IMR-90 (cell line): ENCODE data around the gene RBM41. TPM values are rescaled to one million over a fixed set of nuclear protein-coding genes. Genes with fewer than 3 reads are reported as not detected.

Experiments
- ATAC-seq: fragments of 200-7000 bp; cut with Tn5 transposase; 2 replicates; pipeline ENCODE4 v1.9.1; 2020; ENCODE audit warnings: low read depth, mild to moderate bottlenecking, moderate library complexity
- BruUV-seq: library from RNA; stranded (reverse); fragments of 400-500 nt; replicated peaks from 2 replicates; lab custom pipeline; 2021; lab: Mats Ljungman, UMichigan
- CTCF ChIA-PET: fragments of 300-600 bp; formaldehyde crosslinking; extraction: SDS; loops from one replicate; lab custom pipeline; 2021; ENCODE audit warnings: antibody characterized with exemption; lab: Yijun Ruan, JAX
- POLR2A ChIA-PET: fragments of 300-600 bp; sonication (Branson Sonifier 250); formaldehyde crosslinking; loops from one replicate; lab custom pipeline; 2022; ENCODE audit warnings: antibody characterized with exemption; ENCODE audit not compliant: unreplicated experiment; lab: Charles Lee
- DNase-seq: peaks from one replicate; pipeline ENCODE4 v3.0.0; 2013
- H2AFZ ChIP-seq: replicated peaks from 2 replicates; pipeline ENCODE3; 2013; ENCODE audit warnings: low read length, mild to moderate bottlenecking; ENCODE audit not compliant: poor library complexity
- H2AK5ac ChIP-seq: 2 replicates; pipeline ENCODE4 v1.6.1; 2013; ENCODE audit warnings: low read depth, low read length, inconsistent platforms
- H2AK9ac ChIP-seq: replicated peaks from 2 replicates; pipeline ENCODE3; 2013; ENCODE audit warnings: mild to moderate bottlenecking, low read depth, low read length, moderate library complexity; ENCODE audit not compliant: poor library complexity
- H2BK120ac ChIP-seq: 2 replicates; pipeline ENCODE4 v1.6.1; 2013; ENCODE audit warnings: low read depth, low read length, inconsistent platforms
- H2BK15ac ChIP-seq: 3 replicates; pipeline ENCODE4 v1.6.1; 2013; ENCODE audit warnings: low read depth, low read length, inconsistent platforms
- H2BK20ac ChIP-seq: 2 replicates; pipeline ENCODE4 v1.6.1; 2013; ENCODE audit warnings: low read depth, mild to moderate bottlenecking, inconsistent platforms, low read length, moderate library complexity
- H2BK5ac ChIP-seq: 2 replicates; pipeline ENCODE4 v1.6.1; 2013; ENCODE audit warnings: mild to moderate bottlenecking, low read depth, low read length, inconsistent platforms; ENCODE audit not compliant: poor library complexity, severe bottlenecking
- H3K14ac ChIP-seq: replicated peaks from 2 replicates; pipeline ENCODE4 v1.6.1; 2013; ENCODE audit warnings: low read depth, low read length, inconsistent platforms
- H3K18ac ChIP-seq: 2 replicates; pipeline ENCODE4 v1.6.1; 2013; ENCODE audit warnings: low read depth, low read length, control low read depth
- H3K23ac ChIP-seq: 2 replicates; pipeline ENCODE4 v1.6.1; 2013; ENCODE audit warnings: low read depth, low read length, inconsistent platforms
- H3K27ac ChIP-seq: 2 replicates; pipeline ENCODE4 v1.5.1; 2013; ENCODE audit warnings: mild to moderate bottlenecking, control low read depth, low read length; ENCODE audit not compliant: insufficient read depth
- H3K27me3 ChIP-seq: 2 replicates; pipeline ENCODE4 v1.6.1; 2013; ENCODE audit warnings: low read length; ENCODE audit not compliant: control insufficient read depth, insufficient read depth
- H3K36me3 ChIP-seq: 2 replicates; pipeline ENCODE4 v1.6.1; 2013; ENCODE audit warnings: low read length, mixed read lengths; ENCODE audit not compliant: control insufficient read depth, insufficient read depth
- H3K4ac ChIP-seq: 2 replicates; pipeline ENCODE4 v1.6.1; 2013; ENCODE audit warnings: low read depth, low read length, inconsistent platforms
- H3K4me1 ChIP-seq: 2 replicates; pipeline ENCODE4 v1.6.1; 2013; ENCODE audit warnings: low read length, mixed read lengths; ENCODE audit not compliant: control insufficient read depth, insufficient read depth
- H3K4me2 ChIP-seq: 2 replicates; pipeline ENCODE4 v1.6.1; 2013; ENCODE audit warnings: low read depth, mild to moderate bottlenecking, control low read depth, low read length, moderate library complexity
- H3K4me3 ChIP-seq: 2 replicates; pipeline ENCODE4 v1.5.1; 2013; ENCODE audit warnings: low read depth, mild to moderate bottlenecking, control low read depth, low read length, moderate library complexity; ENCODE audit not compliant: insufficient read depth
- H3K56ac ChIP-seq: 2 replicates; pipeline ENCODE4 v1.6.1; 2013; ENCODE audit warnings: low read length, inconsistent platforms; ENCODE audit not compliant: insufficient read depth; ENCODE audit errors: extremely low read depth
- H3K79me1 ChIP-seq, 2 experiments: 2 replicates each; pipeline ENCODE4 v1.6.1; 2013; ENCODE audit warnings: low read length in 2 of 2, inconsistent platforms in 1 of 2, low read depth in 1 of 2
- H3K9ac ChIP-seq: 2 replicates; pipeline ENCODE4 v1.6.1; 2013; ENCODE audit warnings: low read depth, low read length, control low read depth
- H3K9me1 ChIP-seq: 2 replicates; pipeline ENCODE4 v1.6.1; 2013; ENCODE audit warnings: low read length, inconsistent platforms; ENCODE audit not compliant: insufficient read depth
- H3K9me3 ChIP-seq: 2 replicates; pipeline ENCODE4 v1.6.1; 2013; ENCODE audit warnings: low read length; ENCODE audit not compliant: control insufficient read depth, insufficient read depth
- H4K20me1 ChIP-seq: 2 replicates; pipeline ENCODE4 v1.6.1; 2013; ENCODE audit warnings: low read length, inconsistent platforms; ENCODE audit not compliant: insufficient read depth
- H4K5ac ChIP-seq: 2 replicates; pipeline ENCODE4 v1.6.1; 2013; ENCODE audit warnings: mild to moderate bottlenecking, low read depth, low read length, control low read depth
- H4K8ac ChIP-seq, 2 experiments: 2 replicates each; pipeline ENCODE4 v1.6.1; 2013; ENCODE audit warnings: low read depth in 2 of 2, low read length in 2 of 2, control low read depth in 1 of 2, inconsistent platforms in 1 of 2
- H4K91ac ChIP-seq: 2 replicates; pipeline ENCODE4 v1.6.1; 2013; ENCODE audit warnings: low read depth, low read length, inconsistent platforms; ENCODE audit not compliant: insufficient read depth
- BHLHE40 ChIP-seq: fragments of 150-350 bp; IDR thresholded peaks from 2 replicates; pipeline ENCODE4 v1.6.1; 2016; ENCODE audit warnings: mild to moderate bottlenecking, low read depth, low read length
- CHD1 ChIP-seq: IDR thresholded peaks from 2 replicates; pipeline ENCODE4 v1.6.1; 2012; ENCODE audit warnings: low read depth, low read length, improper control_type of control experiment
- CTCF ChIP-seq: conservative IDR thresholded peaks from 2 replicates; pipeline ENCODE4 v1.5.1; 2012; ENCODE audit warnings: mild to moderate bottlenecking, low read depth, low read length, improper control_type of control experiment
- FOS ChIP-seq: fragments of 150-350 bp; IDR thresholded peaks from 2 replicates; pipeline ENCODE4 v1.6.1; 2016; ENCODE audit warnings: low read depth, low read length
- POLR2A ChIP-seq: IDR thresholded peaks from 2 replicates; pipeline ENCODE4 v1.6.1; 2012; ENCODE audit warnings: mild to moderate bottlenecking, low read depth, low read length
- RAD21 ChIP-seq: IDR thresholded peaks from 2 replicates; pipeline ENCODE4 v1.6.1; 2012; ENCODE audit warnings: low read length, improper control_type of control experiment
- RFX5 ChIP-seq: IDR thresholded peaks from 2 replicates; pipeline ENCODE4 v1.8.0; 2012; ENCODE audit warnings: low read depth, mild to moderate bottlenecking, low read length, moderate library complexity
- SMC3 ChIP-seq: fragments of 150-350 bp; IDR thresholded peaks from 2 replicates; pipeline ENCODE4 v1.6.1; 2016; ENCODE audit warnings: low read depth, mild to moderate bottlenecking, antibody characterized with exemption, low read length, moderate library complexity
- WGBS, 2 experiments: methylation state at CpG; one replicate each; pipeline versions ENCODE4 v1.1.5 to v1.1.7; 2013; ENCODE audit warnings: missing lambda C conversion rate in 2 of 2; ENCODE audit not compliant: insufficient read length in 1 of 2; ENCODE audit errors: extremely low coverage in 2 of 2; 5-methylcytosine and 5-hydroxymethylcytosine counted together
- dilution Hi-C: fragments of 300-500 bp; cut with HindIII; formaldehyde crosslinking; loops from one replicate; pipeline ENCODE4 v1.14.3; 2018; ENCODE audit warnings: low sequenced_read_pairs; ENCODE audit not compliant: unreplicated experiment
- in situ Hi-C: fragments of 300-500 bp; cut with MboI; formaldehyde crosslinking; loops from 3 replicates; pipeline ENCODE4 v1.14.3; 2019; ENCODE audit warnings: low sequenced_read_pairs, inconsistent platforms, mixed read lengths
- intact Hi-C: fragments of 100-400 bp; cut with micrococcal nuclease; formaldehyde crosslinking; loops from 2 replicates; pipeline ENCODE4 v1.10.0; 2022
- polyA plus RNA-seq, 3 experiments: library from polyadenylated mRNA; depleted of rRNA; stranded (reverse); fragments of >200 nt; gene quantifications; 2 replicates each; pipeline ENCODE4 v1.2.3, GENCODE V29; 2012; ENCODE audit warnings: low replicate concordance in 1 of 3
- total RNA-seq: library from RNA; depleted of rRNA; stranded (reverse); fragments of >200 nt; gene quantifications from 2 replicates; pipeline ENCODE4 v1.2.3, GENCODE V29; 2012

The RBM41 gene
- total and polyA plus RNA-seq, 2 of the 4 experiments (the other 2 are of a cell fraction) = 3.9 to 8.6 TPM

- H3K79me1 ChIP-seq = no peaks in the 10 kb centered on the region
- H3K27ac ChIP-seq = no peak overlapping the region
- H2AFZ ChIP-seq = no peak overlapping the region
- CTCF ChIA-PET = no interaction called here
- ATAC-seq = peak; percentile 56; the same call in 1 of the 2 replicates
- POLR2A ChIA-PET = no interaction called here
- no TSS peak for BruUV-seq
- H3K27me3 ChIP-seq = peaks cover 3% of the 10 kb centered on the region
- H3K4me1 ChIP-seq = no peaks in the 10 kb centered on the region
- no peak overlapping the region for H2BK15ac ChIP-seq
- no peak overlapping the region for H2AK9ac ChIP-seq
- peak; percentile 24 for DNase-seq
- H3K14ac ChIP-seq = no peak overlapping the region
- in situ Hi-C loops (no loop called here), dilution Hi-C loops (no loop called here), intact Hi-C loops (loop anchor here (5.0 to 10.0 kb wide), 4 partner anchors 131 to 979 kb away; no protein-coding TSS in a partner anchor)
- H2AK5ac ChIP-seq = no peak overlapping the region
- H3K9me3 ChIP-seq = no peaks in the 10 kb centered on the region
- no peaks in the 10 kb centered on the region for H3K9me1 ChIP-seq
- H4K8ac ChIP-seq = no peak overlapping the region
- H2BK20ac ChIP-seq = no peak overlapping the region
- no peak overlapping the region for H2BK5ac ChIP-seq
- 10% methylated on average over 2 of the region's 2 CpGs; no CpG with 5 or more reads in 1 of the 2 experiments for WGBS, 2 experiments
- no peak overlapping the region for H4K91ac ChIP-seq
- H3K18ac ChIP-seq = no peak overlapping the region
- H3K56ac ChIP-seq = no peak overlapping the region
- no peak overlapping the region for H3K4ac ChIP-seq
- H3K23ac ChIP-seq = no peak overlapping the region
- no peak overlapping the region for H3K4me2 ChIP-seq
- H2BK120ac ChIP-seq = no peak overlapping the region
- no peak overlapping the region for H4K5ac ChIP-seq
- TF ChIP-seq POLR2A (no peak), RAD21 (peak; percentile 63), SMC3 (peak; percentile 38; the same call in 1 of the 2 replicates), BHLHE40 (no peak), CTCF (peak; percentile 52), FOS (no peak), CHD1 (no peak), RFX5 (no peak)
- H3K36me3 ChIP-seq = no peaks in the 10 kb centered on the region
- no peaks in the 10 kb centered on the region for H4K20me1 ChIP-seq
- no peak overlapping the region for H3K4me3 ChIP-seq
- H3K9ac ChIP-seq = no peak overlapping the region
These were observed 93.1 kb downstream of the RBM41 start for GRCh38 chrX:107025545-107025944.
